Left lobe of liver (tissue), 2 donors: ENCODE results near the gene TMEM175. TPM values are rescaled to one million over a fixed set of nuclear protein-coding genes. Genes with fewer than 3 reads are reported as not detected.
A peak's percentile ranks its signal among the peaks of the same experiment; 100 is the strongest.

ENCODE experiments used
- ATAC-seq: fragments of 200-7000 bp; cut with Tn5 transposase; one replicate; pipeline ENCODE4 v1.9.1; 2020; ENCODE audit warnings: mild to moderate bottlenecking, moderate library complexity
- DNase-seq: peaks from one replicate; pipeline ENCODE4 v3.0.0-alpha.2; 2020; ENCODE audit warnings: low spot score
- total RNA-seq: library from RNA; stranded (reverse); gene quantifications from one replicate; pipeline ENCODE4 v1.2.1, GENCODE V29; 2021
- donor health status: DM: no; HTN: no; CAD: no; lungs with moderate emphysema.
- donor health status: DM: no; HTN: yes; CAD: no.

Gene TMEM175
- total RNA-seq, 1 donor from 2014 or later = 39.2 TPM

- DNase-seq (no peak), ATAC-seq (no peak)
Observed at GRCh38 chr4:898869-899555, 33.2 kb upstream of the TMEM175 start.

- DNase-seq (no peak), ATAC-seq (no peak)
Observed at GRCh38 chr4:899556-899906, 32.7 kb upstream of the TMEM175 start.

- no peak for DNase-seq
- no peak for ATAC-seq
Observed at GRCh38 chr4:900073-900472, 32.2 kb upstream of the TMEM175 start.

GRCh38 chr4:900721-901120 lies 31.5 kb upstream of the TMEM175 start:
- DNase-seq = no peak
- ATAC-seq = no peak

- DNase-seq (no peak), ATAC-seq (no peak)
Observed at GRCh38 chr4:901192-901910, 30.9 kb upstream of the TMEM175 start.

GRCh38 chr4:903066-904046 lies 28.9 kb upstream of the TMEM175 start:
- no peak for ATAC-seq
- DNase-seq = no peak

- DNase-seq (no peak), ATAC-seq (no peak)
Observed at GRCh38 chr4:905485-906338, 26.5 kb upstream of the TMEM175 start.

- DNase-seq (no peak), ATAC-seq (no peak)
Observed at GRCh38 chr4:906339-907102, 25.7 kb upstream of the TMEM175 start.

GRCh38 chr4:907103-907400 lies 25.2 kb upstream of the TMEM175 start:
- no peak for ATAC-seq
- DNase-seq = no peak

- no peak for DNase-seq
- ATAC-seq = peak; percentile 27
Observed at GRCh38 chr4:907691-908425, 24.4 kb upstream of the TMEM175 start.

GRCh38 chr4:909131-909571 lies 23.1 kb upstream of the TMEM175 start:
- DNase-seq (no peak), ATAC-seq (no peak)

- no peak for DNase-seq
- ATAC-seq = no peak
Observed at GRCh38 chr4:909821-910220, 22.4 kb upstream of the TMEM175 start.

GRCh38 chr4:910366-911091 lies 21.7 kb upstream of the TMEM175 start:
- no peak for DNase-seq

GRCh38 chr4:911221-911751 lies 21.0 kb upstream of the TMEM175 start:
- DNase-seq (no peak), ATAC-seq (no peak)

More at GRCh38 chr4:910366-911091, 21.7 kb upstream of the TMEM175 start:
- no peak for ATAC-seq

GRCh38 chr4:911871-912490 lies 20.3 kb upstream of the TMEM175 start:
- no peak for ATAC-seq
- DNase-seq = no peak

- ATAC-seq = no peak
Observed at GRCh38 chr4:912548-913279, 19.5 kb upstream of the TMEM175 start.

GRCh38 chr4:913280-913618 lies 19.0 kb upstream of the TMEM175 start:
- DNase-seq (no peak), ATAC-seq (no peak)

More at GRCh38 chr4:912548-913279, 19.5 kb upstream of the TMEM175 start:
- DNase-seq = no peak
